Dendritic cell treated with granulocyte-macrophage colony-stimulating factor and Interleukin-4, amounts not matched to agents 40 ng/mL and 50 ng/mL, for 4 days (primary cell): ENCODE measurements around the gene ADGRA1.

Experiments
- H3K27ac Mint-ChIP-seq: one replicate; pipeline ENCODE4 v1.8.0; 2022; ENCODE audit warnings: mild to moderate bottlenecking, mixed read lengths
- H3K27me3 Mint-ChIP-seq: one replicate; pipeline ENCODE4 v1.8.0; 2022; ENCODE audit warnings: mild to moderate bottlenecking, mixed read lengths
- H3K36me3 Mint-ChIP-seq: one replicate; pipeline ENCODE4 v1.8.0; 2022; ENCODE audit warnings: low read depth, mixed read lengths
- H3K4me1 Mint-ChIP-seq: one replicate; pipeline ENCODE4 v1.8.0; 2022; ENCODE audit warnings: low read depth, mixed read lengths
- H3K4me3 Mint-ChIP-seq: one replicate; pipeline ENCODE4 v1.8.0; 2022; ENCODE audit warnings: mild to moderate bottlenecking, moderate library complexity, mixed read lengths
- H3K9me3 Mint-ChIP-seq: one replicate; pipeline ENCODE4 v1.8.0; 2022; ENCODE audit warnings: mixed read lengths
- intact Hi-C: fragments of 100-400 bp; cut with micrococcal nuclease; formaldehyde crosslinking; loops from one replicate; pipeline ENCODE4 v1.15.0; 2022

The ADGRA1 gene

DNA sequence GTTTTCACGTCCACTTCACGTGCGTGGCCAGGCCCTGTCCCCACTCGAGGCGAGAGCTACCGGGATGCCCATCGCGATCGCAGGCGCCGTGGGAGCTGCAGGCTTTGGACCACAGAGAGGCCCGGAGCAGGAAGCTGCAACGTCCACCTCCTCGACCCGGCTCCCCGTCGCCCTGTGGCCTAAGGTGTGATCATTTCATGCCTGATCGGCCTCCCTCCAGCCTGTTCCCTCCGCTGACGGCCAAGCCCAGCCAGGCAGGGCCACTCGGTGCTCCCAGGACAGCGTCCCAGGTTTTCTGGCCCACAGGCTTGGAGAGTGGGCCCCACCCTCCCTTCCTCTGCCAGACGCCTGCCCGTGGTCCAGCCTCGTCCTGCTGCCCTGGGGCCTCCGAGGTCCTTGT lies 91.9 kb downstream of the ADGRA1 start:
- peaks cover 31% of the 10 kb centered on the region for H3K9me3 Mint-ChIP-seq
- peaks cover 9% of the 10 kb centered on the region for H3K27me3 Mint-ChIP-seq
- peaks cover 2% of the 10 kb centered on the region for H3K4me1 Mint-ChIP-seq
- no peak overlapping the region for H3K27ac Mint-ChIP-seq
- intact Hi-C loops, result no loop called here
- no peak overlapping the region for H3K4me3 Mint-ChIP-seq
- H3K36me3 Mint-ChIP-seq, result no peaks in the 10 kb centered on the region

GRCh38 chr10:133180192-133180964 lies 92.7 kb downstream of the ADGRA1 start:
- H3K4me3 Mint-ChIP-seq, result no peak overlapping the region
- H3K9me3 Mint-ChIP-seq, result peaks cover 24% of the 10 kb centered on the region
- H3K27me3 Mint-ChIP-seq, result peaks cover 9% of the 10 kb centered on the region
- intact Hi-C loops, result no loop called here
- H3K36me3 Mint-ChIP-seq, result no peaks in the 10 kb centered on the region
- no peak overlapping the region for H3K27ac Mint-ChIP-seq
- H3K4me1 Mint-ChIP-seq, result no peaks in the 10 kb centered on the region

GRCh38 chr10:133180965-133181639 lies 93.4 kb downstream of the ADGRA1 start:
- Mint-ChIP-seq H3K27me3 (peaks cover 9% of the 10 kb centered on the region), H3K4me1 (no peaks in the 10 kb centered on the region), H3K36me3 (no peaks in the 10 kb centered on the region), H3K27ac (no peak overlapping the region), H3K9me3 (peaks cover 17% of the 10 kb centered on the region), H3K4me3 (no peak overlapping the region)
- intact Hi-C loops, result no loop called here
